ENCODE results near the gene ULK1. TPM values are rescaled to one million over a fixed set of nuclear protein-coding genes. Genes with fewer than 3 reads are reported as not detected.
A peak's percentile ranks its signal among the peaks of the same experiment; 100 is the strongest.

Gene ULK1
- total RNA-seq, 4 donors from 2014 or later: 17.5 to 140 (median 28.0) TPM

GRCh38 chr12:131941987-131942341 lies 47.5 kb downstream of the ULK1 start:
- in situ Hi-C loops (cut with MboI; ENCODE audit: low pct_ligation_motif_present in 1 of 4, low pct_unique_long_range_greater_than_20kb in 1 of 4, low sequenced_read_pairs in 3 of 4) (no loop called here), intact Hi-C loops (cut with DNase I; ENCODE audit: low total_unique reads) (no loop called here)
- TF ChIP-seq POLR2A (IDR thresholded peaks at IDR 0.05): no peak
- TF ChIP-seq CTCF (IDR thresholded peaks at IDR 0.05): no peak
- TF ChIP-seq EP300 (IDR thresholded peaks at IDR 0.05; ENCODE audit: low read depth): no peak
- no peak for TF ChIP-seq POLR2AphosphoS5 (IDR thresholded peaks at IDR 0.05)
- no peak overlapping the region for H3K27ac ChIP-seq
- H3K4me3 ChIP-seq: no peak overlapping the region
- DNase-seq: no peak
- H3K27me3 ChIP-seq: no peaks in the 10 kb centered on the region
- no peaks in the 10 kb centered on the region for H3K9me3 ChIP-seq
- WGBS, 2 donors (ENCODE audit: low coverage in 1 of 2): 94 to 100% methylated on average over 1 to 7 of the region's 7 CpGs
- peaks cover 0 to 24% (median 9%) of the 10 kb centered on the region in 4 donors for H3K4me1 ChIP-seq
- no peaks in the 10 kb centered on the region for H3K36me3 ChIP-seq

- H3K4me1 ChIP-seq: peaks cover 0 to 24% (median 9%) of the 10 kb centered on the region in 4 donors
- no peaks in the 10 kb centered on the region for H3K27me3 ChIP-seq
- in situ Hi-C loops (cut with MboI; ENCODE audit: low pct_ligation_motif_present in 1 of 4, low pct_unique_long_range_greater_than_20kb in 1 of 4, low sequenced_read_pairs in 3 of 4): no loop called here
- no peaks in the 10 kb centered on the region for H3K36me3 ChIP-seq
- H3K4me3 ChIP-seq: no peak overlapping the region
- no peak overlapping the region for H3K27ac ChIP-seq
- WGBS, 2 donors (ENCODE audit: low coverage in 1 of 2): 93 to 96% methylated on average over 5 to 12 of the region's 12 CpGs
- no peak for DNase-seq
- no peaks in the 10 kb centered on the region for H3K9me3 ChIP-seq
- intact Hi-C loops (cut with DNase I; ENCODE audit: low total_unique reads): no loop called here
- TF ChIP-seq POLR2A (IDR thresholded peaks at IDR 0.05) (no peak), CTCF (IDR thresholded peaks at IDR 0.05) (no peak), EP300 (IDR thresholded peaks at IDR 0.05; ENCODE audit: low read depth) (no peak), POLR2AphosphoS5 (IDR thresholded peaks at IDR 0.05) (no peak)
These were observed 48.2 kb downstream of the ULK1 start for GRCh38 chr12:131942671-131943070.

GRCh38 chr12:131943389-131943788 lies 49.0 kb downstream of the ULK1 start:
- H3K9me3 ChIP-seq: no peaks in the 10 kb centered on the region
- peak; percentile 3 for DNase-seq
- TF ChIP-seq EP300 (IDR thresholded peaks at IDR 0.05; ENCODE audit: low read depth) (no peak), POLR2AphosphoS5 (IDR thresholded peaks at IDR 0.05) (no peak), POLR2A (IDR thresholded peaks at IDR 0.05) (no peak), CTCF (IDR thresholded peaks at IDR 0.05) (no peak)
- intact Hi-C loops (cut with DNase I; ENCODE audit: low total_unique reads): no loop called here
- H3K36me3 ChIP-seq: no peaks in the 10 kb centered on the region
- peaks cover 0 to 23% (median 9%) of the 10 kb centered on the region in 4 donors for H3K4me1 ChIP-seq
- H3K4me3 ChIP-seq: no peak overlapping the region
- 97% methylated on average over 8 of the region's 8 CpGs; no CpG with 5 or more reads in 1 of the 2 donors for WGBS, 2 donors (ENCODE audit: low coverage in 1 of 2)
- in situ Hi-C loops (cut with MboI; ENCODE audit: low pct_ligation_motif_present in 1 of 4, low pct_unique_long_range_greater_than_20kb in 1 of 4, low sequenced_read_pairs in 3 of 4): no loop called here
- H3K27me3 ChIP-seq: no peaks in the 10 kb centered on the region
- H3K27ac ChIP-seq: no peak overlapping the region

- peaks cover 0 to 23% (median 9%) of the 10 kb centered on the region in 4 donors for H3K4me1 ChIP-seq
- intact Hi-C loops (cut with DNase I; ENCODE audit: low total_unique reads): no loop called here
- H3K4me3 ChIP-seq: no peak overlapping the region
- TF ChIP-seq POLR2A (IDR thresholded peaks at IDR 0.05) (no peak), CTCF (IDR thresholded peaks at IDR 0.05) (no peak)
- no peak overlapping the region for H3K27ac ChIP-seq
- WGBS, 2 donors (ENCODE audit: low coverage in 1 of 2): 89 to 95% methylated on average over 3 to 10 of the region's 10 CpGs
- no peaks in the 10 kb centered on the region for H3K27me3 ChIP-seq
- no peaks in the 10 kb centered on the region for H3K36me3 ChIP-seq
- DNase-seq: peak; percentile 1
- no peaks in the 10 kb centered on the region for H3K9me3 ChIP-seq
- in situ Hi-C loops (cut with MboI; ENCODE audit: low pct_ligation_motif_present in 1 of 4, low pct_unique_long_range_greater_than_20kb in 1 of 4, low sequenced_read_pairs in 3 of 4): no loop called here
These were observed 49.5 kb downstream of the ULK1 start for GRCh38 chr12:131943876-131944275.
